ENCODE data around the gene SLC66A2. TPM values are rescaled to one million over a fixed set of nuclear protein-coding genes. Genes with fewer than 3 reads are reported as not detected.

Gene SLC66A2
- total and polyA plus RNA-seq, 8 donors, result 19.6 to 36.1 (median 22.6) TPM

- TF ChIP-seq CTCF (IDR thresholded peaks at IDR 0.05), result no peak
- H3K36me3 ChIP-seq, result peaks cover 0 to 1% (median 0%) of the 10 kb centered on the region in 3 donors
- no peaks in the 10 kb centered on the region for H3K9me3 ChIP-seq
- DNase-seq, result peak in 1 of 6 donors; percentile 19
- no peak overlapping the region for H3K27ac ChIP-seq
- 95% methylated on average over 3 of the region's 3 CpGs for WGBS, 2 donors
- intact Hi-C loops (cut with DNase I), result loop anchor here in 1 of 3 donors (10.0 kb wide), 1 partner anchor 219 kb away; no protein-coding TSS in a partner anchor
- H3K4me3 ChIP-seq, result no peak overlapping the region
- peaks cover 0 to 13% (median 12%) of the 10 kb centered on the region in 3 donors for H3K4me1 ChIP-seq
- H3K27me3 ChIP-seq, result no peaks in the 10 kb centered on the region
- no peak for ATAC-seq
- FAIRE-seq, result no peak
These were observed 16.0 kb downstream of the SLC66A2 start for GRCh38 chr18:79935499-79935898.

- peak in 3 of 6 donors; percentile 12 to 30 (median 29) for DNase-seq
- no peak for ATAC-seq
- peak overlapping the region in 3 of 4 donors; percentile 25 to 54 (median 26) for H3K27ac ChIP-seq
- peaks cover 0 to 13% (median 12%) of the 10 kb centered on the region in 3 donors for H3K4me1 ChIP-seq
- peaks cover 0 to 3% (median 0%) of the 10 kb centered on the region in 4 donors for H3K9me3 ChIP-seq
- 56 to 64% methylated on average over 5 of the region's 5 CpGs for WGBS, 2 donors
- no peak for FAIRE-seq
- peaks cover 0 to 5% (median 0%) of the 10 kb centered on the region in 3 donors for H3K36me3 ChIP-seq
- no peaks in the 10 kb centered on the region for H3K27me3 ChIP-seq
- no peak overlapping the region for H3K4me3 ChIP-seq
- TF ChIP-seq CTCF (IDR thresholded peaks at IDR 0.05), result no peak
- intact Hi-C loops (cut with DNase I), result loop anchor here in 1 of 3 donors (10.0 kb wide), 1 partner anchor 220 kb away; no protein-coding TSS in a partner anchor
These were observed 16.4 kb downstream of the SLC66A2 start for GRCh38 chr18:79935098-79935480.

DNA sequence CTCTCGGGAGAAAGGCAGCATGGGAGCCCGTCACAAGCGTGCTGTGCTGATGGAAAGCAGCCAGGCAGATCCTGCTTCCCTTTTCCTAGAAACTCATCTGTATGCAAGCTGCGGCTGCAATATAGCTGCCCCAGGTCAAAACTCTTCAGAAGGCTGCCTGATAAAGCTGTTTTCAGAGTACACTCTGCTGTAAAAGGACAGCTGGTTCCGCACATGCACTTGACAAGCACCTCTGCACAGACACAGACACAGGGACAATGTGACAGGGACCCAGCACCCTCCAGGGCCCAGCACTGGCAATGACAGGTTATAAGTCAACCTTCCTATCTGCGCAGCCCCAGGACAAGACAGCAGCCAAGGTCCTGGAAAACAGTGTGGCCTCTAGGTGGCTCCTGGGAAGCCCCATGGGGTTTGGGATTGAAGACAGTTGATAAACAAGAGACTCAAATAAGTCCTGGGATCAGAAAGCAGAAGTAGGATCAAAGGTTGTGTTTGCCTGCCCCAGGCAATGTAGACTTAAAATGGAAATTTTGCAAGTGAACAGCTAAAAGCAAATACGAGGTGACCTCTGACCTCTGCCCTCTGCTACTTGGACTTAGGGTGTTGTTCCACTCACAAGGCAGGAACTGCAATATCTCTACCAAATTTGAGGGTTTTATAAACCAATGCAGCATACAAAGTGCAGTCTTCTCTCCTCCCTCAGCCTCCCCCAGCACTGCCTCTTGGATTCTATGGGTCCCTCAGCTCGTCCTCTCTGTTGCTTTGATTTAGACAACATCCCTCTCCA lies 16.9 kb downstream of the SLC66A2 start:
- Histone ChIP-seq H3K9me3 (peaks cover 0 to 4% (median 0%) of the 10 kb centered on the region in 4 donors), H3K36me3 (peaks cover 0 to 5% (median 0%) of the 10 kb centered on the region in 3 donors), H3K27me3 (no peaks in the 10 kb centered on the region), H3K4me3 (peak overlapping the region in 1 of 4 donors; percentile 15), H3K4me1 (peaks cover 0 to 13% (median 12%) of the 10 kb centered on the region in 3 donors), H3K27ac (peak overlapping the region in 3 of 4 donors; percentile 25 to 54 (median 26))
- DNase-seq (peak in 4 of 6 donors; percentile 31 to 38 (median 34)), FAIRE-seq (no peak), ATAC-seq (peak; percentile 55 to 81 (median 74))
- TF ChIP-seq CTCF (IDR thresholded peaks at IDR 0.05), result no peak
- 35 to 38% methylated on average over 8 of the region's 8 CpGs for WGBS, 2 donors
- intact Hi-C loops (cut with DNase I), result loop anchor here in 1 of 3 donors (10.0 kb wide), 1 partner anchor 220 kb away; no protein-coding TSS in a partner anchor

- Histone ChIP-seq H3K4me1 (peaks cover 0 to 13% (median 12%) of the 10 kb centered on the region in 3 donors), H3K9me3 (peaks cover 0 to 4% (median 0%) of the 10 kb centered on the region in 4 donors), H3K27me3 (no peaks in the 10 kb centered on the region), H3K36me3 (peaks cover 0 to 5% (median 0%) of the 10 kb centered on the region in 3 donors), H3K4me3 (no peak overlapping the region), H3K27ac (peak overlapping the region in 1 of 4 donors; percentile 25)
- FAIRE-seq (no peak), ATAC-seq (peak; percentile 92 to 97 (median 94)), DNase-seq (peak; percentile 68 to 76 (median 70))
- WGBS, 2 donors, result 38 to 43% methylated on average over 10 of the region's 10 CpGs
- peak in 3 of 4 donors; percentile 23 to 41 (median 36) for TF ChIP-seq CTCF (IDR thresholded peaks at IDR 0.05)
- intact Hi-C loops (cut with DNase I), result loop anchor here in 1 of 3 donors (10.0 kb wide), 1 partner anchor 221 kb away; no protein-coding TSS in a partner anchor
These were observed 17.7 kb downstream of the SLC66A2 start for GRCh38 chr18:79933765-79934164.

Data from pancreas (tissue), 10 donors.